BJ (cell line): Measurements from ENCODE around the gene LDLRAD4. TPM values are rescaled to one million over a fixed set of nuclear protein-coding genes. Genes with fewer than 3 reads are reported as not detected.

Experiments
- CTCF ChIA-PET: fragments of 350-600 bp; formaldehyde crosslinking; extraction: SDS; loops from one replicate; lab custom pipeline; 2021; ENCODE audit warnings: antibody characterized with exemption, inconsistent platforms; lab: Yijun Ruan, JAX
- POLR2A ChIA-PET: fragments of 300-600 bp; sonication (Branson Sonifier 250); formaldehyde crosslinking; extraction: SDS; loops from one replicate; lab custom pipeline; 2021; ENCODE audit warnings: antibody characterized with exemption; lab: Charles Lee
- DNase-seq: peaks from one replicate; pipeline ENCODE4 v3.0.0-alpha.2; 2011; ENCODE audit warnings: low read depth
- H3K27me3 ChIP-seq: 2 replicates; pipeline ENCODE4 v1.6.0; 2011; ENCODE audit warnings: low read length; ENCODE audit not compliant: control insufficient read depth, insufficient read depth
- H3K36me3 ChIP-seq: 2 replicates; pipeline ENCODE4 v1.5.1; 2011; ENCODE audit warnings: low read length; ENCODE audit not compliant: control insufficient read depth, insufficient read depth
- H3K4me3 ChIP-seq: 2 replicates; pipeline ENCODE4 v1.5.1; 2011; ENCODE audit warnings: low read depth, mild to moderate bottlenecking, control low read depth, low read length
- CTCF ChIP-seq: IDR thresholded peaks from 2 replicates; pipeline ENCODE4 v1.5.1; 2011; ENCODE audit warnings: low read depth, mild to moderate bottlenecking, control low read depth, inconsistent platforms, low read length, moderate library complexity; ENCODE audit not compliant: insufficient read depth
- polyA plus RNA-seq: library from polyadenylated mRNA; depleted of rRNA; stranded (reverse); fragments of >200 nt; gene quantifications from 2 replicates; pipeline ENCODE4 v1.2.3, GENCODE V29; 2011

The LDLRAD4 gene
- polyA plus RNA-seq, 1 experiment: not detected

- H3K27me3 ChIP-seq: peaks cover 27% of the 10 kb centered on the region
- no peak for DNase-seq
- no peak for TF ChIP-seq CTCF
- CTCF ChIA-PET: no interaction called here
- no peaks in the 10 kb centered on the region for H3K36me3 ChIP-seq
- no peak overlapping the region for H3K4me3 ChIP-seq
- POLR2A ChIA-PET: no interaction called here
Measured at GRCh38 chr18:13220361-13220991, 1.9 kb downstream of the LDLRAD4 start.

GRCh38 chr18:13221869-13222855 is 3.6 kb downstream of the LDLRAD4 start:
- no peak overlapping the region for H3K4me3 ChIP-seq
- TF ChIP-seq CTCF: no peak
- POLR2A ChIA-PET: no interaction called here
- peak; percentile 31 for DNase-seq
- H3K36me3 ChIP-seq: no peaks in the 10 kb centered on the region
- peaks cover 22% of the 10 kb centered on the region for H3K27me3 ChIP-seq
- CTCF ChIA-PET: interaction anchor here (0.7 kb wide), 1 partner anchor 1275 kb away, joined by 5 read pairs; no protein-coding TSS in a partner anchor

GRCh38 chr18:13222856-13223281 is 4.3 kb downstream of the LDLRAD4 start:
- CTCF ChIA-PET: no interaction called here

GRCh38 chr18:13223311-13224143 is 5.0 kb downstream of the LDLRAD4 start:
- ChIA-PET CTCF (no interaction called here), POLR2A (no interaction called here)
- H3K27me3 ChIP-seq: peaks cover 22% of the 10 kb centered on the region
- DNase-seq: no peak
- H3K36me3 ChIP-seq: no peaks in the 10 kb centered on the region
- H3K4me3 ChIP-seq: no peak overlapping the region
- TF ChIP-seq CTCF: no peak

More at GRCh38 chr18:13222856-13223281, 4.3 kb downstream of the LDLRAD4 start:
- Histone ChIP-seq H3K27me3 (peaks cover 22% of the 10 kb centered on the region), H3K4me3 (no peak overlapping the region), H3K36me3 (no peaks in the 10 kb centered on the region)
- TF ChIP-seq CTCF: no peak
- POLR2A ChIA-PET: no interaction called here
- DNase-seq: no peak
